Measurements from ENCODE around the gene LAYN. TPM values are rescaled to one million over a fixed set of nuclear protein-coding genes. Genes with fewer than 3 reads are reported as not detected.

LAYN gene
- total and polyA plus RNA-seq, 5 donors = 5.0 to 7.8 (median 5.8) TPM

DNA sequence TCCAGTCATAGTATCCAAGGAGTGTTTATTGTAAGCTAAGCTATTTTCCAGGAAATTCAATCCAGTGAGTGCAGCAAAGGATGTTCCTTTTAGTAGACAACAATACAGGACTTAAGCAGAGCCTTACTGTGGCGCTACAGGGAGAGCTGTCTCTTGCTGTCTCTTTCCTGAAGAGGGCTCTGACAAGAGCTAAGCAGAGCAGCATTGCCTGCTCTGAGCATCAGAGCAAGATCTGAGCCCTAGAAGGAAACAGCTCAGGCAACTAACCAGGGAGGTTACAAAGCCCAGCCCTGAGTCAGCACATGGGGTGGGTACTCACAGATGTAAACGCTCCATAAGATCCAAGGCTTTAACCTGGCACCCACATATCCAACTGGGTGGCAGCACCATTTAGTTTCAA lies 8.0 kb downstream of the LAYN start:
- Histone ChIP-seq H3K4me1 (ENCODE audit: control insufficient read depth, insufficient read depth, low read length) (no peaks in the 10 kb centered on the region), H3K4me3 (ENCODE audit: low read length) (no peak overlapping the region), H3K9me3 (ENCODE audit: control insufficient read depth, low read length) (no peaks in the 10 kb centered on the region), H3K27ac (ENCODE audit: low read length) (no peak overlapping the region), H3K27me3 (ENCODE audit: control insufficient read depth, insufficient read depth) (no peaks in the 10 kb centered on the region)
- intact Hi-C loops (cut with DNase I) = no loop called here
- DNase-seq (no peak), ATAC-seq (no peak)
- WGBS = 82% methylated on average over 2 of the region's 2 CpGs

DNA sequence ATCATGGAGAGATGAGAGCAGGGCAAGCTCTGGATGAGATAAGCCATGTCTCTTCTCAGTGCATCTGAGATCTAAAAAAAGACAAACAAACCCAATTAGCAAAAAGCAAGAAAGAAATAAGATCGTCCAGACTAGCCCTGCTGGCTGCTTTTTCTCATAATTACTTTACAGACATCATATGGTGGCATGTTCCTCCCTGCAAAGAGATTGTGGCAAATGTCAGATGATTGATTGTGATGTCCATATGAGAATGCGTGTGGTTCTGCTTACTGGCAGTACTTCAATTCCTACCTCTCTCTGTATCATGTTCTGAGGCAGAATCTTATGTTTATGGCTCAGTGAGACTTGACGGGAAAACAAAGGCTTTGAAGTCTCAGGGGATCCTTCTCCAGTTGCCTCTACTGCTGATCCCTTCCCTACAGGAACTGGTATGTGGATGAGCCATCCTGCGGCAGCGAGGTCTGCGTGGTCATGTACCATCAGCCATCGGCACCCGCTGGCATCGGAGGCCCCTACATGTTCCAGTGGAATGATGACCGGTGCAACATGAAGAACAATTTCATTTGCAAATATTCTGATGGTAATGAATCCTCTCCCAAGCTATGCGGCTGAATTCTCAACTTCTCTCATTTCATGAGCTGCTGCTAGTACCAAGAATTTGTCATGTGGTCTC lies 8.8 kb downstream of the LAYN start:
- H3K27ac ChIP-seq (ENCODE audit: low read length) = no peak overlapping the region
- H3K4me3 ChIP-seq (ENCODE audit: low read length) = no peak overlapping the region
- ATAC-seq = no peak
- H3K27me3 ChIP-seq (ENCODE audit: control insufficient read depth, insufficient read depth) = no peaks in the 10 kb centered on the region
- no peaks in the 10 kb centered on the region for H3K4me1 ChIP-seq (ENCODE audit: control insufficient read depth, insufficient read depth, low read length)
- WGBS = 83% methylated on average over 11 of the region's 11 CpGs
- intact Hi-C loops (cut with DNase I) = no loop called here
- DNase-seq = no peak
- H3K9me3 ChIP-seq (ENCODE audit: control insufficient read depth, low read length) = no peaks in the 10 kb centered on the region

DNA sequence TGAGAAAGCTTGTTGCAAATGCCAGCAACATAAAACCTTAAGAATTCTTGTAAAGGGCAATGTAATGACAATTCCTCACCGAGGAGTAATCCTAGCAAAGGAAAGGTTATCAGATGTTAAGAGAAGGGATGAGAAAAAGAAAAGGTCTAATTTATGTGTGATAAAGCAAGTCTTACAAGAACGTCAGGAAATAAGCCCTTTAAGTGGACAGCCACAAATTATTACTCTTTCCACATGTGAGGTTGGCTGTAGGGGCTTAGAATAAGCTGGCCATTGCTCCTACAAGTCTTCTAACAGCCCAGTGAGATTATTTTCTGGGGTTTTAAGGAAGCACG lies 9.3 kb downstream of the LAYN start:
- intact Hi-C loops (cut with DNase I) = no loop called here
- Histone ChIP-seq H3K4me1 (ENCODE audit: control insufficient read depth, insufficient read depth, low read length) (no peaks in the 10 kb centered on the region), H3K27me3 (ENCODE audit: control insufficient read depth, insufficient read depth) (no peaks in the 10 kb centered on the region), H3K9me3 (ENCODE audit: control insufficient read depth, low read length) (no peaks in the 10 kb centered on the region), H3K27ac (ENCODE audit: low read length) (no peak overlapping the region), H3K4me3 (ENCODE audit: low read length) (no peak overlapping the region)
- ATAC-seq = no peak
- WGBS = 81% methylated on average over 3 of the region's 3 CpGs
- DNase-seq = no peak

DNA sequence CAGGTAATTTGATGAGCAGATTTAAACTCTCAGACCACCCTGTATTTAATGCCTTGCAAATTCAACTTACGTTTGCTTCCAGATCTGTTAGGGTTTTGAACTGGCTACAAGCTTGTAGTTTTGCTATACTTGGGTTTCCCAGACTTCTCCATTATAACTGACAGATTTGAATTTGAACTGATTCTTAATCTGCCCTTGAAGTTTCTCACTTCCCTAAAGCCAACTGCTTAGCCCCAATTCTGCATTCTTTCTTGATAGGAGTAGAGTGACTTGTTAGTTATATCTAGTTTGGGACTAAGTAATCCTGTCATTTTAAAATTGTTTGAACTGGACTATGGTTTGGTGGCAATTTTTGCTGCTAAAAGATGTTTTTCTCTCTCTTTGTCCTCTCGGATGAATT lies 9.7 kb downstream of the LAYN start:
- no peak for ATAC-seq
- intact Hi-C loops (cut with DNase I) = no loop called here
- Histone ChIP-seq H3K27ac (ENCODE audit: low read length) (no peak overlapping the region), H3K4me3 (ENCODE audit: low read length) (no peak overlapping the region), H3K4me1 (ENCODE audit: control insufficient read depth, insufficient read depth, low read length) (no peaks in the 10 kb centered on the region), H3K9me3 (ENCODE audit: control insufficient read depth, low read length) (no peaks in the 10 kb centered on the region), H3K27me3 (ENCODE audit: control insufficient read depth, insufficient read depth) (no peaks in the 10 kb centered on the region)
- no peak for DNase-seq
- 81% methylated on average over 2 of the region's 2 CpGs for WGBS

DNA sequence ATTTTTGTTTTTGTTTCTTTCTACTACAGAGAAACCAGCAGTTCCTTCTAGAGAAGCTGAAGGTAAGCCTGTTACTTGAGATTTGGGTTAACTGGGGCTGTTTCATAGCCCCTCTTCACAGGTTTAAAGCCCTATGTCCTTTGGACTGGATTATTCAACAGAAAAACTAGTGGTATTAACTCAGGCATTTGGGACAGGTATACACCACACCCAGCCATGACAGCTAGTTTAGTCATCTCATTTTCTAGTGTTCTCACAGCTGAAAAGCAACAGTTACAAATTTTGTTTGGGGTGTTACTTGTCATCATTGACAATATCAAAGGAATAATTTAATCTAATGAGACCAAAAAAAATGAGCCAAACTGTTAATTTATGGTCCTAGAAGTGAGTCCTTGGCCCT lies 14.0 kb downstream of the LAYN start:
- ATAC-seq = no peak
- H3K9me3 ChIP-seq (ENCODE audit: control insufficient read depth, low read length) = no peaks in the 10 kb centered on the region
- no peaks in the 10 kb centered on the region for H3K4me1 ChIP-seq (ENCODE audit: control insufficient read depth, insufficient read depth, low read length)
- intact Hi-C loops (cut with DNase I) = no loop called here
- no peak for DNase-seq
- no peak overlapping the region for H3K4me3 ChIP-seq (ENCODE audit: low read length)
- H3K27ac ChIP-seq (ENCODE audit: low read length) = no peak overlapping the region
- no peaks in the 10 kb centered on the region for H3K27me3 ChIP-seq (ENCODE audit: control insufficient read depth, insufficient read depth)

DNA sequence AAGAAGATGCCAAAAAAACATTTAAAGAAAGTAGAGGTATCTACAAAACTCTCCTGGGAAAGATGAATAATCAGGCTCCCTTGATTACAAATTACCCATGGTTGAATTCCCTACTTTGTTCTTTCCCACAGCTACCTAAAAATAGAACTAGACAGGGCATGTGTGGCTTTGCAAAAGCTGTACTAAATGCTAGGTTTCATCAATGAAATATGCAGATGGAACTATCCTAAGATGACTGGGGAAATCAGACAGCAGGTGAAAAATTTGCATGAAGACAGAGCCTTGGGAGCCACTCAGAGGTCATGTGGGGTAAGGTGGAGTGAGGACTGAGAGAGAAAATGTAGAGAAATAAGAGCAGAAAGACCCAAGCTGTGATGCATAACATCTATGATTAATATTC lies 14.7 kb downstream of the LAYN start:
- no peak for DNase-seq
- ATAC-seq = no peak
- H3K4me3 ChIP-seq (ENCODE audit: low read length) = no peak overlapping the region
- intact Hi-C loops (cut with DNase I) = no loop called here
- H3K27ac ChIP-seq (ENCODE audit: low read length) = no peak overlapping the region
- no peaks in the 10 kb centered on the region for H3K9me3 ChIP-seq (ENCODE audit: control insufficient read depth, low read length)
- no peaks in the 10 kb centered on the region for H3K4me1 ChIP-seq (ENCODE audit: control insufficient read depth, insufficient read depth, low read length)
- H3K27me3 ChIP-seq (ENCODE audit: control insufficient read depth, insufficient read depth) = no peaks in the 10 kb centered on the region

DNA sequence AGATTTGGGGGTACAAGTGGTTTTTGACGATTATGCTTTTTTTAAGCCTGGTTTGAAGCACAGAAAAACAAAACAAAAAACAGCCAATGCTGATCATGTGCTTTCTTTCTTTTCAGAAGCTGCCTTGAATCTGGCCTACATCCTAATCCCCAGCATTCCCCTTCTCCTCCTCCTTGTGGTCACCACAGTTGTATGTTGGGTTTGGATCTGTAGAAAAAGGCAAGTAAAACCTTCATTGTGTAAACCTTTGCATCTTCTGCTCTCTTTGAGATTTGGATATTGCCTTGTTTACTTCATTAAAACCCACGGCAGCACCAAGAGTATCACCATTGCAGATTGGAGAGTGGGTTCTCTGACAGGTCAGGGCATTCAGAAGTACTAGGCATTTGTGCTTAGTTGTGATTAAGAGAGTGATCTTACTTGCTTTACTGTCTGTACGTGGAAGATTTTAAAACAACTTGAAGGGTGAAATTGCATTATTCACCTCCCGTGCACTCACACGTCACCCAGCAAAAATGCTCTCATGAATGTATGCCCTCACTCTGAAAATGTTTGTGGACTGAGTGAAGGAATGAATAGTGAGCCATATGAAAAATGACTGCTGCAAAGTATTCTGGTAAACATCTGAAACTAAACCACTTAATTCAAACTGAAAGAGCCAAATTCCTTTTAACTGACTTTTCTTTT lies 17.0 kb downstream of the LAYN start:
- DNase-seq (no peak), ATAC-seq (no peak)
- intact Hi-C loops (cut with DNase I) = no loop called here
- Histone ChIP-seq H3K4me3 (ENCODE audit: low read length) (no peak overlapping the region), H3K27ac (ENCODE audit: low read length) (no peak overlapping the region), H3K4me1 (ENCODE audit: control insufficient read depth, insufficient read depth, low read length) (peaks cover 2% of the 10 kb centered on the region), H3K9me3 (ENCODE audit: control insufficient read depth, low read length) (no peaks in the 10 kb centered on the region), H3K27me3 (ENCODE audit: control insufficient read depth, insufficient read depth) (no peaks in the 10 kb centered on the region)
- 83% methylated on average over 5 of the region's 5 CpGs for WGBS

DNA sequence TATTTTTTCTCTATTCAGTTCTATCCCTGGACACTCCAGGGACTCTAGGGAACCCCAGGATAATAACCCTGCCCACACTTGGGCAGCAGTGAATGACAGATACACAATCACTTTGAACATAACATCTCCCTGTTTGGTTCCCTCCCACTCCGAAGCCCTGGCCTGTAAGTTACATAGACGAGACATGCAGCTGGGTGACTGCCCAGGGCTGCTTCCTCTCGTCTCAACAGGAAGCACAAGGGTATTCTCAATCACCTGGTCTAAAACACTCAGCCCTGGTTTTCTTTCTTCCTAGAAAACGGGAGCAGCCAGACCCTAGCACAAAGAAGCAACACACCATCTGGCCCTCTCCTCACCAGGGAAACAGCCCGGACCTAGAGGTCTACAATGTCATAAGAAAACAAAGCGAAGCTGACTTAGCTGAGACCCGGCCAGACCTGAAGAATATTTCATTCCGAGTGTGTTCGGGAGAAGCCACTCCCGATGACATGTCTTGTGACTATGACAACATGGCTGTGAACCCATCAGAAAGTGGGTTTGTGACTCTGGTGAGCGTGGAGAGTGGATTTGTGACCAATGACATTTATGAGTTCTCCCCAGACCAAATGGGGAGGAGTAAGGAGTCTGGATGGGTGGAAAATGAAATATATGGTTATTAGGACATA lies 19.4 kb downstream of the LAYN start:
- Histone ChIP-seq H3K9me3 (ENCODE audit: control insufficient read depth, low read length) (no peaks in the 10 kb centered on the region), H3K4me1 (ENCODE audit: control insufficient read depth, insufficient read depth, low read length) (peaks cover 2% of the 10 kb centered on the region), H3K4me3 (ENCODE audit: low read length) (no peak overlapping the region), H3K27ac (ENCODE audit: low read length) (no peak overlapping the region), H3K27me3 (ENCODE audit: control insufficient read depth, insufficient read depth) (no peaks in the 10 kb centered on the region)
- DNase-seq (no peak), ATAC-seq (peak in 1 of 2 donors; percentile 39)
- intact Hi-C loops (cut with DNase I) = loop anchor here in 2 of 4 donors (10.0 kb wide), 2 partner anchors 105 to 285 kb away; no protein-coding TSS in a partner anchor
- WGBS = 70% methylated on average over 11 of the region's 11 CpGs

DNA sequence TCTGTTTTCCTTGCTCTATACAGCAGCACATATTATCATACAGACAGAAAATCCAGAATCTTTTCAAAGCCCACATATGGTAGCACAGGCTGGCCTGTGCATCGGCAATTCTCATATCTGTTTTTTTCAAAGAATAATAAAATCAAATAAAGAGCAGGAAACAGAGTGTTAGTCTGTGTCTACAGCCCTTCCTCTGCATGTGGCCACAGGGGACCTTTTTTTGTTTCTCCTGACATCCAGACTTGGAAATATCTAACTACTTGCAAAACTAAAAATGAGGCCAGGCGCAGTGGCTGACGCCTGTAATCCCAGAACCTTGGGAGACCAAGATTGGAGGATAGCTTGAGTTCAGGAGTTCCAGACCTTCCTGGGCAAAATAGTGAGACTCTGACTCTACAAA lies 20.3 kb downstream of the LAYN start:
- H3K27ac ChIP-seq (ENCODE audit: low read length) = no peak overlapping the region
- DNase-seq (no peak), ATAC-seq (peak in 1 of 2 donors; percentile 41)
- WGBS = 54% methylated on average over 3 of the region's 3 CpGs
- intact Hi-C loops (cut with DNase I) = loop anchor here in 2 of 4 donors (10.0 kb wide), 2 partner anchors 106 to 284 kb away; no protein-coding TSS in a partner anchor
- peaks cover 2% of the 10 kb centered on the region for H3K4me1 ChIP-seq (ENCODE audit: control insufficient read depth, insufficient read depth, low read length)
- no peaks in the 10 kb centered on the region for H3K27me3 ChIP-seq (ENCODE audit: control insufficient read depth, insufficient read depth)
- H3K9me3 ChIP-seq (ENCODE audit: control insufficient read depth, low read length) = no peaks in the 10 kb centered on the region
- no peak overlapping the region for H3K4me3 ChIP-seq (ENCODE audit: low read length)

DNA sequence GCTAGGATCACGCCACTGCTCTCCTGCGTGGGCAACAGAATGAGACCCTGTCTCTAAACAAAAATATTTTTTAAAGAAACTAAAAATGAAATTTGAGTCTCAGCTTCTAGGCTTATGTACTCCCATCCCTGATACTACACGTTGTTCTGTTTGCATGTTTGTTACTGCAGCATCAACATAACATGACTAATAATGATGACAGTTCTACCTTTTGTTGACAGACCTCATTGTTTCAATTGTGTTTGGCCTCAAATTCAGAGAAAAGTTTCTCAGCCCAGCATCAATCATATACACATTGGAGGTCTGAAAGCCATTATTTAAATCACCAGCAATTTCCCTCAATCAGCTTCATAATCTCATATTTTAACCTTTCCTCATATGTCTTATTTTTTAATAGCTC lies 20.8 kb downstream of the LAYN start:
- H3K9me3 ChIP-seq (ENCODE audit: control insufficient read depth, low read length) = no peaks in the 10 kb centered on the region
- intact Hi-C loops (cut with DNase I) = loop anchor here in 2 of 4 donors (10.0 kb wide), 2 partner anchors 107 to 283 kb away; no protein-coding TSS in a partner anchor
- H3K4me3 ChIP-seq (ENCODE audit: low read length) = no peak overlapping the region
- 85% methylated on average over 3 of the region's 3 CpGs for WGBS
- no peaks in the 10 kb centered on the region for H3K27me3 ChIP-seq (ENCODE audit: control insufficient read depth, insufficient read depth)
- no peak for ATAC-seq
- no peak for DNase-seq
- no peak overlapping the region for H3K27ac ChIP-seq (ENCODE audit: low read length)
- peaks cover 2% of the 10 kb centered on the region for H3K4me1 ChIP-seq (ENCODE audit: control insufficient read depth, insufficient read depth, low read length)

DNA sequence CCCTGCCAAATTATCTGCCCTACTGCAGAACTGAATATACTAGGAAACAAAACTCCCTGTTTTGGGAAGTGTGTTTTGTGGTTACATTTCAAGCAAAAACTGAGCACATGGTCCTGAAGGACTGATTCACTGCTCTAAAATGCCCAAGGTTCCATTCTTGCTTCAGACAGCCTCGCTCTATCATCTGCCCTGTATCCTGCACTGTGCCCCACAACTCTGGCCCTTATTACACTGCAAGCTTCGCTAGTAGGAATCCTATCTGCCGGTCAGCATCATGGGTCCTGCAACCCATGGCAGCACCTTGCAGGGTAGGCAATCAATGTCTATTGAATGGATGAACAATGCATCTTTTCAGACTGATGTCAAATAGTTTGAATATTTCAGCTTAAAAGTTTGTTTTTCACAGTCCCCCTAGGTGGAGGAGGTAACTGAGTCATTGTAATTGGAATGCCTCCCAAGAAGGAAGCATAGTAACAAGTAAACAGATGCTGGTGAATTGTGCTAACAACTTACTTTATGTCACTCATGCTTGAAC lies 21.3 kb downstream of the LAYN start:
- WGBS = 90% methylated on average over 3 of the region's 3 CpGs
- Histone ChIP-seq H3K4me1 (ENCODE audit: control insufficient read depth, insufficient read depth, low read length) (peaks cover 2% of the 10 kb centered on the region), H3K9me3 (ENCODE audit: control insufficient read depth, low read length) (no peaks in the 10 kb centered on the region), H3K27me3 (ENCODE audit: control insufficient read depth, insufficient read depth) (no peaks in the 10 kb centered on the region), H3K27ac (ENCODE audit: low read length) (no peak overlapping the region), H3K4me3 (ENCODE audit: low read length) (no peak overlapping the region)
- intact Hi-C loops (cut with DNase I) = loop anchor here in 2 of 4 donors (10.0 kb wide), 2 partner anchors 107 to 283 kb away; no protein-coding TSS in a partner anchor
- no peak for DNase-seq
- ATAC-seq = no peak
